ENCODE data around the gene RAPGEF1. TPM values are rescaled to one million over a fixed set of nuclear protein-coding genes. Genes with fewer than 3 reads are reported as not detected.

RAPGEF1 gene
- total RNA-seq, 1 donor from 2014 or later = 76.8 TPM

DNA sequence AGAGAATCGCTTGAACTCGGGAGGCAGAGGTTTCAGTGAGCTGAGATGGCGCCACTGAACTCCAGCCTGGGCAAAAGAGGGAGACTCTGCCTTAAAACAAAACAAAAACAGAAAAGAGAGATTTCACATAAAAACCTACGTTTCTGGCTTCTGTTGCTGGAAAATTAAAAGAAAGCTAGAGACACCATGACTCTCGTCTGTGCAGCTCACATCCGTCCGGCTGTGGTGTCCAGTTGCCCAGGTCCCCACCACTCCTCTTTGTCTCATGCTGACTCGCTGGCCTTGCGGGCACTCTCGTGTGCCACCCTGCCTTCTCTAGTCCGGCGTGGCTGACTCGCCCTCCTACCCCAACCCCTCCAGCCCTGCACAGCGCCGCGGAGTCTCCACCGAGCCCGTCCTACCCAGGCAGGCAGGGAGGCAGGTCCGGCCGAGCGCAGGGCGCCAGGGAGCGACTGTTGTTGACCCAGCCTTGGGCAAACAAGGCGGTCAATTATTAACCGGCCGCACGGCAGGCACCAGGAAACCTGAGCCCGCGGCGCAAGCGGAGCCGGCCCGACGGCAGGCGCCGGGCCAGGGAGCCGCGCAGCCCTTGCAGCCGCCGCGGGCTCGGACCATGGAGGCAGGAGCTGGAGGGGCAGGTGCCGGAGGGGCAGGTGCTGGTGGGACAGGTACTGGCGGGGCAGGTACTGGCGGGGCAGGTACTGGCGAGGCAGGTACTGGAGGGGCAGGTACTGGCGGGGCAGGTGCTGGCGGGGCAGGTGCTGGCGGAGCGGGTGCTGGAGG, 194.7 kb downstream of the RAPGEF1 start, which contains the start of gene PRRT1B:
PRRT1B (plus strand) TSS at position 521 of the 783 bp plus-strand sequence; CDS start at position 614, 93 bp downstream.
- H3K27ac ChIP-seq (ENCODE audit: low read depth, low read length) = no peak within 1 kb of the TSS
- H4K20me1 ChIP-seq (ENCODE audit: insufficient read depth, low read length) = no peaks in the 10 kb centered on the region
- peaks cover 25% of the 10 kb centered on the region for H3K27me3 ChIP-seq (ENCODE audit: insufficient read depth, low read length)
- Mint-ChIP-seq H3K4me3 (ENCODE audit: unreplicated experiment) (peak within 1 kb of the TSS; percentile 54), H3K36me3 (ENCODE audit: low read depth, unreplicated experiment) (peaks cover 13% of the 10 kb centered on the region), H3K27me3 (ENCODE audit: low read depth, unreplicated experiment) (peaks cover 50% of the 10 kb centered on the region), H3K27ac (ENCODE audit: unreplicated experiment) (no peak within 1 kb of the TSS), H3K9me3 (ENCODE audit: unreplicated experiment) (peaks cover 56% of the 10 kb centered on the region), H3K4me1 (ENCODE audit: low read depth, unreplicated experiment) (no peaks in the 10 kb centered on the region)
- DNase-seq (ENCODE audit: low read depth) (no peak), FAIRE-seq (no peak)
- H3K4me1 ChIP-seq (ENCODE audit: insufficient read depth, low read length) = peaks cover 3% of the 10 kb centered on the region
- peak within 1 kb of the TSS; percentile 79 for H3K4me2 ChIP-seq (ENCODE audit: low read length)
- no peaks in the 10 kb centered on the region for H3K36me3 ChIP-seq (ENCODE audit: insufficient read depth, low read length)
- peaks cover 16% of the 10 kb centered on the region for H3K9me3 ChIP-seq (ENCODE audit: insufficient read depth, low read depth, low read length)
- no peak within 1 kb of the TSS for H3K4me3 ChIP-seq (ENCODE audit: insufficient read depth, low read depth, low read length)
- no peak within 1 kb of the TSS for H3K9ac ChIP-seq (ENCODE audit: low read length)
- peak; percentile 98 for TF ChIP-seq EZH2 (IDR thresholded peaks at IDR 0.05; ENCODE audit: insufficient read depth, low read length)
- TF ChIP-seq CTCF (IDR thresholded peaks at IDR 0.05; ENCODE audit: insufficient read depth, low read depth, low read length) = no peak
- no peak within 1 kb of the TSS for H2AFZ ChIP-seq (ENCODE audit: low read depth, low read length)
- no peaks in the 10 kb centered on the region for H3K79me2 ChIP-seq (ENCODE audit: insufficient read depth, low read length)

- H3K4me1 Mint-ChIP-seq (ENCODE audit: low read depth, unreplicated experiment) = no peaks in the 10 kb centered on the region
- no peaks in the 10 kb centered on the region for H3K79me2 ChIP-seq (ENCODE audit: insufficient read depth, low read length)
- peaks cover 16% of the 10 kb centered on the region for H3K9me3 ChIP-seq (ENCODE audit: insufficient read depth, low read depth, low read length)
- H3K9me3 Mint-ChIP-seq (ENCODE audit: unreplicated experiment) = peaks cover 37% of the 10 kb centered on the region
- H3K27ac Mint-ChIP-seq (ENCODE audit: unreplicated experiment) = no peak overlapping the region
- peaks cover 25% of the 10 kb centered on the region for H3K27me3 ChIP-seq (ENCODE audit: insufficient read depth, low read length)
- H3K27me3 Mint-ChIP-seq (ENCODE audit: low read depth, unreplicated experiment) = peaks cover 33% of the 10 kb centered on the region
- peaks cover 3% of the 10 kb centered on the region for H3K4me1 ChIP-seq (ENCODE audit: insufficient read depth, low read length)
- no peak for DNase-seq (ENCODE audit: low read depth)
- H3K4me3 ChIP-seq (ENCODE audit: insufficient read depth, low read depth, low read length) = no peak overlapping the region
- H3K36me3 Mint-ChIP-seq (ENCODE audit: low read depth, unreplicated experiment) = peaks cover 11% of the 10 kb centered on the region
- H3K27ac ChIP-seq (ENCODE audit: low read depth, low read length) = no peak overlapping the region
- H3K4me3 Mint-ChIP-seq (ENCODE audit: unreplicated experiment) = no peak overlapping the region
- H4K20me1 ChIP-seq (ENCODE audit: insufficient read depth, low read length) = no peaks in the 10 kb centered on the region
- H3K4me2 ChIP-seq (ENCODE audit: low read length) = no peak overlapping the region
- no peaks in the 10 kb centered on the region for H3K36me3 ChIP-seq (ENCODE audit: insufficient read depth, low read length)
- no peak overlapping the region for H2AFZ ChIP-seq (ENCODE audit: low read depth, low read length)
- TF ChIP-seq CTCF (IDR thresholded peaks at IDR 0.05; ENCODE audit: insufficient read depth, low read depth, low read length) = no peak
- no peak for TF ChIP-seq EZH2 (IDR thresholded peaks at IDR 0.05; ENCODE audit: insufficient read depth, low read length)
- no peak for FAIRE-seq
- H3K9ac ChIP-seq (ENCODE audit: low read length) = no peak overlapping the region
Observed at GRCh38 chr9:131543141-131543540, 196.7 kb downstream of the RAPGEF1 start.

Measured in astrocyte (in vitro differentiated cells and primary cell).